Stomach (tissue), 19 donors: ENCODE data around the gene CRYBA1. TPM values are rescaled to one million over a fixed set of nuclear protein-coding genes. Genes with fewer than 3 reads are reported as not detected.
"Not testable (repeated sequence)": the region's sequence is repeated elsewhere in the genome, so short reads cannot be mapped to it uniquely, and the experiment has no call there.

ENCODE experiments used
- DNase-seq, 2 donors: peaks; one replicate each; pipeline versions ENCODE4 v3.0.0 to v3.0.0-alpha.2; 2013 to 2019
- H3K27ac ChIP-seq, 5 donors: fragments of 200-600 bp in 4 of 5; sonication (generic) in 4 of 5; one replicate each; pipeline ENCODE4 v1.5.1; 2013 to 2019; ENCODE audit warnings: mild to moderate bottlenecking in 1 of 5, moderate library complexity in 1 of 5
- H3K27me3 ChIP-seq, 3 donors: fragments of 200-600 bp; sonication (generic); one replicate each; pipeline ENCODE4 v1.5.1; 2017 to 2019; ENCODE audit warnings: mixed run types in 1 of 3
- H3K36me3 ChIP-seq, 4 donors: fragments of 200-600 bp; sonication (generic); 1 replicate in 3 of 4; 2 replicates in 1 of 4; pipeline ENCODE4 v1.5.1; 2016 to 2019
- H3K4me1 ChIP-seq, 4 donors: fragments of 200-600 bp; sonication (generic); one replicate each; pipeline ENCODE4 v1.5.1; 2016 to 2019
- H3K4me3 ChIP-seq, 4 donors: fragments of 200-600 bp; sonication (generic) in 3 of 4; one replicate each; pipeline ENCODE4 v1.5.1; 2016 to 2019; ENCODE audit warnings: mild to moderate bottlenecking in 1 of 4
- H3K9me3 ChIP-seq, 4 donors: fragments of 200-600 bp; sonication (generic); one replicate each; pipeline ENCODE4 v1.5.1; 2016 to 2019
- EP300 ChIP-seq: sonication (generic); formaldehyde crosslinking; IDR thresholded peaks from one replicate; pipeline ENCODE4 v1.6.1; 2017; ENCODE audit warnings: antibody characterized with exemption
- POLR2A ChIP-seq, 4 donors: fragments of 450-650 bp; IDR thresholded peaks; one replicate each; pipeline ENCODE4 v1.6.1; 2016; ENCODE audit warnings: antibody characterized with exemption in 4 of 4, control low read depth in 2 of 4, mild to moderate bottlenecking in 1 of 4, moderate library complexity in 1 of 4
- POLR2AphosphoS5 ChIP-seq, 3 donors: sonication (generic); formaldehyde crosslinking; IDR thresholded peaks; one replicate each; pipeline ENCODE4 v1.6.1; 2016; ENCODE audit warnings: antibody characterized with exemption in 3 of 3
- WGBS, 5 donors: extraction: QIAGEN DNeasy Blood & Tissue Kit in 3 of 5; methylation state at CpG; one replicate each; pipeline versions ENCODE4 v1.1.5 to v1.1.7; 2013 to 2018; 5-methylcytosine and 5-hydroxymethylcytosine counted together
- intact Hi-C: fragments of 100-400 bp; cut with DNase I; formaldehyde crosslinking; loops from one replicate; pipeline ENCODE4 v1.15.1; 2023; ENCODE audit warnings: low total_unique reads
- long read RNA-seq, 10 donors: transcript quantifications; one replicate each; lab custom pipeline, GENCODE V29; 2026
- polyA plus RNA-seq, 3 donors: library from polyadenylated mRNA; stranded (reverse); fragments of 200-250 nt; gene quantifications; one replicate each; pipeline ENCODE4 v1.2.3, GENCODE V29; 2013
- total RNA-seq, 5 donors: library from RNA; depleted of rRNA; stranded (reverse); fragments of >200 nt; gene quantifications; one replicate each; pipeline versions ENCODE4 v1.1.0 to v1.2.3, GENCODE V29; 2014 to 2016
- TF ChIP-seq, protein P1 (sequence below), 7 experiments: fragments of 450-650 bp in 4 of 7; fragments of 200-600 bp in 3 of 7; sonication (generic) in 3 of 7; IDR thresholded peaks; one replicate each; pipeline ENCODE4 v1.5.1; 2016 to 2019; ENCODE audit warnings: antibody characterized with exemption in 7 of 7, control low read depth in 2 of 7, mild to moderate bottlenecking in 1 of 7
- donor health status: healthy with polysubstance abuse.
- donor health status: Bipolar disorder and iron deficiency.
- donor health status: healthy.

The CRYBA1 gene, protein sequence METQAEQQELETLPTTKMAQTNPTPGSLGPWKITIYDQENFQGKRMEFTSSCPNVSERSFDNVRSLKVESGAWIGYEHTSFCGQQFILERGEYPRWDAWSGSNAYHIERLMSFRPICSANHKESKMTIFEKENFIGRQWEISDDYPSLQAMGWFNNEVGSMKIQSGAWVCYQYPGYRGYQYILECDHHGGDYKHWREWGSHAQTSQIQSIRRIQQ
- not detected for total RNA-seq
- polyA plus RNA-seq, result not detected
- long read RNA-seq, donor 1, result 0 reads
- long read RNA-seq, donor 2, result 0 reads
- long read RNA-seq, donor 3, result 0 reads
- long read RNA-seq, donor 4, result 0 reads
- long read RNA-seq, donor 5, result 0 reads
- long read RNA-seq, donor 6, result 0 reads
- long read RNA-seq, donor 7, result 0 reads
- long read RNA-seq, donor 8, result 0 reads
- long read RNA-seq, donor 9, result 0 reads
- long read RNA-seq, donor 10, result 0 reads

DNA sequence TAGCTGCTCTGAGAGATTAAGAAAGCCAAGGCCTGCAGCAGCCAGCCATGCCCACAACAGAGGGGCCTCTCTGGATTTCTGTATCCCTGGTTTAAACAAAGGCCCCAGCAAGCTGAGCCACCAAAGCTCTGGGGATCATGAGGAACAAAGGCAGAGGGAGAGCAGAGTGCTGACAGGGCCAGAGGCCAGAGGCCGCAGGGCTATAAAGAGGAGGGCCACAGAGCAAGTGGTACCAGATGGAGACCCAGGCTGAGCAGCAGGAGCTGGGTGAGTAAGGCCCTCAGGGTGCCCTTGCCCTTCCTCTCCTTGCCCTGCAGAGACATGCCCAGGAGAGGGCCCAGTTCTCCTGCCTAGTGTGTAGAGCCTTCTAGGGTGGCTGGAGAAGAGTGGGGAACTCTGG is at the start of gene CRYBA1:
Gene CRYBA1, plus strand, starts transcription at position 232 of the 400 bp plus-strand sequence. Its CDS starts 5 bp downstream, at position 237.
- Histone ChIP-seq H3K27ac (no peak within 1 kb of the TSS), H3K4me3 (no peak within 1 kb of the TSS), H3K36me3 (no peaks in the 10 kb centered on the region), H3K9me3 (no peaks in the 10 kb centered on the region), H3K4me1 (no peaks in the 10 kb centered on the region), H3K27me3 (no peaks in the 10 kb centered on the region)
- 40 to 75% (median 68%) methylated on average over 1 of the region's 1 CpG for WGBS, 5 donors
- TF ChIP-seq EP300 (no peak), POLR2AphosphoS5 (IDR thresholded peaks at IDR 0.05) (no peak), POLR2A (IDR thresholded peaks at IDR 0.05) (no peak)
- TF ChIP-seq, protein P1, sequence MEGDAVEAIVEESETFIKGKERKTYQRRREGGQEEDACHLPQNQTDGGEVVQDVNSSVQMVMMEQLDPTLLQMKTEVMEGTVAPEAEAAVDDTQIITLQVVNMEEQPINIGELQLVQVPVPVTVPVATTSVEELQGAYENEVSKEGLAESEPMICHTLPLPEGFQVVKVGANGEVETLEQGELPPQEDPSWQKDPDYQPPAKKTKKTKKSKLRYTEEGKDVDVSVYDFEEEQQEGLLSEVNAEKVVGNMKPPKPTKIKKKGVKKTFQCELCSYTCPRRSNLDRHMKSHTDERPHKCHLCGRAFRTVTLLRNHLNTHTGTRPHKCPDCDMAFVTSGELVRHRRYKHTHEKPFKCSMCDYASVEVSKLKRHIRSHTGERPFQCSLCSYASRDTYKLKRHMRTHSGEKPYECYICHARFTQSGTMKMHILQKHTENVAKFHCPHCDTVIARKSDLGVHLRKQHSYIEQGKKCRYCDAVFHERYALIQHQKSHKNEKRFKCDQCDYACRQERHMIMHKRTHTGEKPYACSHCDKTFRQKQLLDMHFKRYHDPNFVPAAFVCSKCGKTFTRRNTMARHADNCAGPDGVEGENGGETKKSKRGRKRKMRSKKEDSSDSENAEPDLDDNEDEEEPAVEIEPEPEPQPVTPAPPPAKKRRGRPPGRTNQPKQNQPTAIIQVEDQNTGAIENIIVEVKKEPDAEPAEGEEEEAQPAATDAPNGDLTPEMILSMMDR (IDR thresholded peaks at IDR 0.05), result no peak
- no peak for DNase-seq
- intact Hi-C loops, result no loop called here

DNA sequence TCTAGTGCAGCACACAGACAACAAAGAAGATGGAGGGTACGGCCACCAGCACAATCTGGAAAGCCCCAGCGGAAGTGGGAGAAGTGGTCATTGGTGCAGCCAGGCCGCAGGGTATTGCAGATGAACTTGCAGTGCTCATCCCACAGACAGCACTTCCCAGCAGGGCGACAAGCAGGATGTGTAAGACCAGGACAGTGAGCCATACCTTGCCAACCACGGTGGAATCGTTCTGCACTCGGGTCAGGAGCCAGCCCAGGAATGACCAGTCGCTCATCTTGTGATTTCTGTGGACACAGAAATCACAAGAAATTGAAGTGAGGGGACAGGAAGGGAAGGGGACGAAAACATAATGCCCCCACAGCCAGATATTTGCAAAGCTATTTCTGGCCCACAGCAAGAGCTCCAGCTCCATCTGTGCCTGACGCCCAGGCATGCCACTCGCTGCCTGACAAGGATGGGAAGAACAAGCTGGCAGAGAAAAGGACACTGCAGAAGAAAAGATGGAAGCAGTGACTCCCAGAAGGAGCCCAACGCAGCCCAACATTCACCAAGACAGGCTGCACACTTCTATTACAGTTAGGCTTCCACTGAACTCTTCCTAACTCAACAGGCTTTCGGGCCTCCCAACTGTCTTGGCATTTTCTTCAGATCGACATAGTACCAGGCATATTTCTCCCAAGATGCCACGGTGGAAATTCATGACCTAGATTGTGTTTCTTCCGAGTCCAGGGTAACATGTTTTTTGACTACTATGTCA is 49.0 kb upstream of the CRYBA1 start:
- intact Hi-C loops, result no loop called here
- Histone ChIP-seq H3K4me3 (no peak overlapping the region), H3K9me3 (no peaks in the 10 kb centered on the region), H3K27ac (no peak overlapping the region), H3K4me1 (no peaks in the 10 kb centered on the region), H3K36me3 (no peaks in the 10 kb centered on the region), H3K27me3 (peaks cover 0 to 5% (median 0%) of the 10 kb centered on the region in 3 donors)
- no peak for TF ChIP-seq POLR2A (IDR thresholded peaks at IDR 0.05)
- TF ChIP-seq EP300, result no peak
- TF ChIP-seq, protein P1 (IDR thresholded peaks at IDR 0.05), result no peak
- no peak for TF ChIP-seq POLR2AphosphoS5 (IDR thresholded peaks at IDR 0.05)
- no peak for DNase-seq
- WGBS, 5 donors, result 88 to 93% (median 92%) methylated on average over 16 of the region's 16 CpGs

DNA sequence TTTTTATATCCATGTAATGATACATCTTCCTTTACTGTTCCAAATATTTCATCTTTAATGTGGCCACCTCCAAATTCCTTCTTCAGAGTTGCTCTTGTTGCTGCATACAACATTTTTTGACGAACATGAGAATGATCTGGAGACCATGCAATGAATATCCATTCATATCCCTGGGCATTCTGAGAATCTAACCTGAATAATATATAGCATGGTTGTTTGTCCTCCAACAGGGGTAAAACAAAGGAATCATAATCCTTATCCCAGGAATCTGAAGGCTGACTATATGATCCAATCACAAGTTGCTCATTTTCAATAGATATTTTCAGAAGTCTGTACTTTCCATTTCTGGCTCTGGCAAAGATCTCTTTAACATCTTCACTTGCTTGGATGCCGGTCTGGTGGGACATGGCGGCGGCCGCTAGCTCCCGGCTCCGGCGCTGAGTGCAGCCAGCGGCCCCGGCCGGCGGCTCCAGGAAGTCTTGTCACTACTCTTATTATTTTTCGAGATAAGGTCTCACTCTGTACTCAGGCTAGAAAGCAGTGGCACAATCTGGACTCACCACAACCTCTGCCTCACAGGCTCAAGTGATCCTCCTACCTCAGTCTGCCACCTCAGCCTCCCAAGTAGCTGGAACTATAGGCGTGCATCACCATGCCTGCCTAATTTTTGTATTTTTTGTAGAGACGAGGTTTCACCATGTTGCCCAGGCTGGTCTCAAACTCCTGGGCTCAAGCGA is 42.4 kb upstream of the CRYBA1 start:
- intact Hi-C loops, H3K9me3 ChIP-seq, H3K27me3 ChIP-seq, H3K36me3 ChIP-seq, H3K27ac ChIP-seq, H3K4me3 ChIP-seq: not testable (repeated sequence)
- DNase-seq, result peak; percentile 25 to 48
- H3K4me1 ChIP-seq, result peaks cover 6 to 17% (median 15%) of the 10 kb centered on the region in 4 donors
- 43 to 66% (median 53%) methylated on average over 16 of the region's 16 CpGs for WGBS, 5 donors
- TF ChIP-seq POLR2AphosphoS5 (IDR thresholded peaks at IDR 0.05), result peak in 1 of 3 donors; percentile 12

DNA sequence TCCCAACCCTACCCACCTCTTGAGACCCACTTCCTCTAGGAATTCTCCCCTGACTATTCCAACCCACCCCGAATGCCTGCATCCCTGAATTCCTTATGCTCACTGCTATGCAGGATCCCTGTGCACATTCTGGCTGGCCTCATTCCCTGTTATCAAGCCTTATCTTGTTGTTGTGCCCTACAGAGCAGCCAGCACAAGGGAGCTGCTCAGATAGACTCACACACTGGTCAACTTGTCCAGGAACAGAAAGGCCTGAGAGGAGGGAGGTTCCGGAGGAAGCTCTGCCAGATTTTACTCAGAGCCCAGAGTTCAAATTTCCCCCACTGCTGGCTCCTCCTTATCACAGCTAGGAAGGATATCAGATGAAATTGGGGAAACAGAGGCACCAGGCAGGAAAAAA is 41.6 kb upstream of the CRYBA1 start:
- H3K4me3 ChIP-seq, result no peak overlapping the region
- 26 to 54% (median 48%) methylated on average over 2 of the region's 2 CpGs for WGBS, 5 donors
- TF ChIP-seq POLR2AphosphoS5 (IDR thresholded peaks at IDR 0.05), result peak in 2 of 3 donors; percentile 63 to 72
- TF ChIP-seq, protein P1 (IDR thresholded peaks at IDR 0.05), result no peak
- no peak for TF ChIP-seq POLR2A (IDR thresholded peaks at IDR 0.05)
- H3K27ac ChIP-seq, result peak overlapping the region in 1 of 5 donors; percentile 26
- H3K36me3 ChIP-seq, result no peaks in the 10 kb centered on the region
- peak in 1 of 2 donors; percentile 66 for DNase-seq
- no peaks in the 10 kb centered on the region for H3K27me3 ChIP-seq
- peaks cover 6 to 17% (median 15%) of the 10 kb centered on the region in 4 donors for H3K4me1 ChIP-seq
- intact Hi-C loops, result no loop called here
- H3K9me3 ChIP-seq, result no peaks in the 10 kb centered on the region
